Activated naive CD4-positive, alpha-beta T cell treated with anti-CD3 and anti-CD28 coated beads, Interleukin-2, amount 50 U/mL, for 16 hours (primary cell): ENCODE data around the gene RAB22A.

Experiments used
- DNase-seq: peaks from one replicate; pipeline ENCODE4 v3.0.0-alpha.2; 2020

The RAB22A gene

DNA sequence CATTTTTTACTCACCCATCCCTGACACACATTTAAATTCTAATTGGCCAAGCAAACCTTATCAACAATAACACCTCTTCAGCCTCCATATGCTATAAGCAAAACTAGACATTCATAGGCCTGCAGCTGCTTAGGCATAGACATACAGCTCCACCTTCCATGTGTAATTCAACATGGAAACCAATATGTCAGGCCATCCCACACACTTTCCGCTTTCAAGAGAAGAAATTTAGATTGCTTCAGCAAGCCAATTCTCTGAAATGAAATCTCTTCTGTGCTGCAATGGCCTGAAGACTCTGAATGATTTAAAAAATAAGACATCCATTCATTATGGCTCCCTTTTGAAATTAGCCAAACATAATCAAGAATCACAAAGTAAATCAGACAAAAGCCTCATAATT lies 4.5 kb upstream of the RAB22A start:
- no peak for DNase-seq

DNA sequence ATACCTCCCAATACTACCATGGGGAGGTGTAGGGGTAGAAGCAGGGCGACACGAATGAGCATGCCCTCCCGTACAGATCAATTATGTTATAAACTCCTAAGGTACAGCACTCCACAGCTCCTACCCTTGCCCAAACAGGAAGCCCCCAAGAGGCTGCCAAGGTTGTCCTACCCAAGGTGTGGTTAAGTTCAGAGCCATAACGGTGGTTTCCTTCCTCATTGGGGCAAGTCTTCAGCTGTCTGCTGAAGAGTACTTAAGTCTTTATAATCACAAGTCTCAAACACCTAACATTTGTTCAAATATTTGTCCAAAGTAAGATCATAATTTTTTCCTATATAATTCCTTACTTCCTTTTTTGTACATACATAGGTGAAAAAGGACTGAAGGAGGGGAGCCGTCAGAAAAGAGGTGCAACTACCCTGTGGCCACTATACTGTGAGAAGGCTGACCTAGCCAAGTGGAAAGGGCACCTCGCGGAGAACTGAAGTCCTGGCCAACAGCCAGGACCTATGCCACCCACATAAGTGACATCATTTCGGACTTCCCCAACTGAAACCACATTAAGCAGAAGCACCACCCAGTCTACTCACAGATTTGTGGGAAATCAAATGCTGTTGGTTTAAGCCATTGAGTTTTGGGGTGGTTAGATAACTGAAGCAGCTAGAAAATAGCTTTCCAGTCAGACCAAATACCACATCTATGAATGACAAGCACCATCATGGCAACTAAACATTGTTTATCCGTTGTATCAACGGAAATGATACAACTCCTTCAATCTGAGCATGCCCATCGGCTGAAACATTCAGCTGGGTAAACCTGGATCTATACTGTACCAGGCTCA lies 2.9 kb upstream of the RAB22A start:
- peak; percentile 55 for DNase-seq

- DNase-seq = no peak
These were observed 2.2 kb upstream of the RAB22A start for GRCh38 chr20:58307270-58307669.

DNA sequence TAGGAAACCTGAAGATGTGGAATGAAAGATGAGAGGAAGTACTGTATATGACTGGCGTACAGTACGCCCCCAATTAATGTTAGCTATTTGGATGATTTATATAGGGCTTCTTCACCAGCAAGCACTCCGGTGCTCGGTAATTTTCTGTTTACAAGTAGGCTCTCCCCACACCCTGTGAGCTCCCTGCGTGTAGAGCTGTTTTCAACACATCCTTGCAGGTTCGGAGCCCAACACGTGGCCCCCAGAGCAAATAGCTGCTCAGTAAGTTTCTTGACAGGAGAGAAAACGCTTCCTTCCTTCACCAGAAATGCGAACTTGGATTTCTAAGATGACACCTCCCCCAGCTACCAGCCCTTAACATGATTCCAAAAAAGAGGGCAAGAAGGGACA lies 1.2 kb upstream of the RAB22A start:
- no peak for DNase-seq

DNA sequence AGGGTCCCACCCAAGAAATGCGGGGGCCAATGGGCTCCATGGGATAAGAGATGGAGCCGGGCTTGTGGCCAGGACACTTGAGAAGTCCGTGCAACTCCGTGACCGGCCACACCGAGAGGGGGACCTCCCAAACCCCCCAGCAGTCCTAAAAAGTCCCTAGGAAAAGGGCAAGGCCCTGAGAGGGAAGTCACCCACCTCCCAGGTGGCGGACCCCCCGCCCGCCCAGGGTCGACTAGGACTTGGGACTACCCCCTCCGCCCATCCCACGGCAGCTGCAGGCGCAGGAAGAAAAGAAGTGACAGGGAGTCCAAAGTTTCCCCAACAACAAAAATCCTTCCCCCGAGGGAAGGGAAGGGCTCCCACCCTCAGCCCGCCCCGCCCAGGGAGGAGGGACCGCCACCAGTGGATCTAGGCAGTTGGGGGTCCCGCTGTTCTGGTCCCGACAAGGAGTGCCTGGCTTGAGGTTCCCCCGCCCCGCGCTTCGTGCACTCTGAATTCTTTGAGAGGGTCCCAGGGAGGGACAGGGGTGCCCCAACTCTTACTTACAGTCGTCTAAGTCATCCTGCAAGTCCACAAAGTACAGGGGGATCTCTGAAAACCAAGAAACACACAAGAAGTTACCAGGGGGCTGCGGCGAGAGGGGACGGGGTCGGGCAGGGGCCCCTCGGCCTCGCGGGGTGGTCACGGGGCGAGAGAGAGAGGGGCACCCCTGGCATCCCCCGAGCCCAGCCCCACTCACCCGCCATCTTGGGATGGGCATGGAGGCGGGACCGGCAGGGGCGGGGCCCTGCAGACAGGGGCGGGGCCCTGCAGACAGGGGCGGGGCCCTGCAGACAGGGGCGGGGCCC lies 611 bp upstream of the RAB22A start:
- DNase-seq = peak; percentile 46

DNA sequence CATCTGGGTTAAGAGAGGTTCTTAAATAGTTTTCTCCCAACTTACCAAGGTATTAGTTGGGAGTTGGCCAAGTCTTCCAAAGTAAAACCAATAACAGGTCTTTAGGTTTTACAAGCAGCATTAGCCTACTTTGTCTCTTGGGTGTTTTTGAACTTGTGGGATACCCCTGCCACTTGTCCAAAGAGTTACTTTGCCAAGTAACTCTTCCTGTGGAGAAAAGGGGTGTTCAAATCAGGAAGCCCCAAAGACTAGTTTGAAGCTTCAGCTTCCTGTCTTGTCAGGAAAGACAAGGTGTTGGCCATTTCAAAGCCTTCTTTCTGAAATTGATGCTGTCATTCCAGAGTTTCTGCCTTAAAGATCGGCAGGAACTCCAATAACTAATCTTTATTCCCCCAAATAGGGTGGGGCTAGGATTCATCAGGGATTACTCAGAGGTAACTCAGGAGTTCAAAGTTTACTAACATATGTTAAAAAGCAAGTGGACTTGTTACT lies 822 bp downstream of the RAB22A start:
- no peak for DNase-seq

DNA sequence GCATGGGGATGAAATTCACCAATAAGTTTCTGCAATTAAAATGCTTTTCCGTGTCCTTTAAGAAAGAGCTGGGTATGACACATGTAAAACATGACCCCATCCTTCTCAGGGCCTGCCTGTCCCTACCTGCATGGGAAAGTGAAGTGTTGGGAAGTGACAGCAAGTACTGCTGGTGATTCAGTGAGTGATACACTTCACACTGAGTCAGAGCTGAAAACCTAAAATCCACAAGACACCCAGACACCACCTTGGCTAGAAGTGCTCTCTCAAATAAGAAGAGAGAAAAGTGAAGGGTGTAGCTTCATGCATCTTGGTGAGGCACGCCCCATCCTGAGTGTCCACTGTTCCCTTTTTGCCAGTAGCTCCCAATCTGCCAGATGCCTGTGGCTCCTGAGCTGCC lies 3.3 kb downstream of the RAB22A start:
- DNase-seq = no peak

DNA sequence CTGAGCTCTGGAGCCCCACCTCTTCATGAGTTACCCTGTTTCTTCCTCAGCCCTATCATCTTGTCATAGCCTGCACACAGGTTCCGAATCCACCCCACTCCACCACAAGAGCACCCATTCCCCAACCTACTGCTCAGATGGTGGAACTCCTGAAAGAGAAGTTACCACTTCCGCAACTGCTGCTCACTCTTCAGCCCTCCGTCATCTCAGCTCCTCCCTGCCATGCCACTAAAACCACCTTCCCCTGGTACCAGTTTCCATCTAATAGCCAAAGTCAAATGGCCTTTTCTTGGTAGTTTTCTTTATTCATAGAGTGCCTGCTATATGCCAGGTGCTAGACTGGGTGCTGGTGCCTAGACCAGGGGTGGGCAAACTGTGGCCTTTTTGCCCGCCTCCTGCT lies 3.9 kb downstream of the RAB22A start:
- DNase-seq = no peak

GRCh38 chr20:58321205-58321604 lies 11.7 kb downstream of the RAB22A start:
- DNase-seq = no peak

GRCh38 chr20:58322083-58322482 lies 12.6 kb downstream of the RAB22A start:
- DNase-seq = no peak

DNA sequence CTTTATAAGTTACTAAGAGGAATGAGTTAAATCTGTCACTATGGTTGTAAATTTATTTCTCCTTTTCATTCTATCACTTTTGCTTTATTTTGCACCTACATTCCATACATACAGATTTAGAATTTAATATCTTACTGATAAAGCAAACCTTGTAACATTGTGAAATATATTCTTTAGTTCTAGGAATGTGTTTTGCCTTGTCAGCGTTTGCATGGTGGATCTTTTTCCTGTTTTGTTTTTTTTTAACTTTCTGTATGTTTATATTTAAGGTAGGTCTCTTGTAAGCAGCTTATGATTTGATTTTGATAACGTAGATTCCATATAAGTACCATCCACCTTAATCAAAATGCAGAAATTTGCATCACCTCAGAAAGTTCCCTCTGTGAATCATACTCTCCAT lies 16.4 kb downstream of the RAB22A start:
- no peak for DNase-seq

- no peak for DNase-seq
These were observed 17.7 kb downstream of the RAB22A start for GRCh38 chr20:58327211-58327610.

DNA sequence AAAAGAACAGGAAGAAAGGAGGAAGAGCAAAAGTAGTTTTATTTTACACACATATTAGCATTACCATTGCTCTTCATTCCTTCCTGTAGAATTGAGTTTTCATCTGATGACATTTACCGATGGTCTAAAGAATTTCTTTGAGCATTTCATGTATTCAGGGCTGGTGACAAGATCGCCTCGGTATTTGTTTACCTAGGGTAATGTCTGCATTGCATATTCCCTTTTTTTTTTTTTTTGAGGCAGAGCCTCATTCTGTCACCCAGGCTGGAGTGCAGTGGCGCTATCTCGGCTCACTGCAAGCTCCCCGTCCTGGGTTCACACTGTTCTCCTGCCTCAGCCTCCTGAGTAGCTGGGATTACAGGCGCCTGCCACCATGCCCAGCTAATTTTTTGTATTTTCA lies 19.3 kb downstream of the RAB22A start:
- no peak for DNase-seq

DNA sequence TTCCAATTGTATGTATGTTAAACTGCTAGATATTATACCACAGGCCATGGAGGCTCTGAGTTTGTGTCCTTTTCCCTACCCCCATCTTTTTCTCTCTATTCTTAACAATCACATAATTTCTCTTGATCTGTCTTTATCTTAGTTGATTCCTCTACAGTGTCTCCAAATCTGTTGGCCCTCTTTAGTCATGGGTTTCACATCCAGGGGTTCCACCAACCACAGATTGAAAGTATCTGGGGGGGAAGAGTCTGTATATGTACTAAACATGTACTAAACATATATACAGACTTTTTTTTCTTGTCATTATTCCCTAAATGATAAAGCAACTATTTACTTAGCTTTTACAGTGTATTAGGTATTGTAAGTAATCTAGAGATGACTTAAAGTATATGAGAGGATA lies 20.2 kb downstream of the RAB22A start:
- DNase-seq = no peak

DNA sequence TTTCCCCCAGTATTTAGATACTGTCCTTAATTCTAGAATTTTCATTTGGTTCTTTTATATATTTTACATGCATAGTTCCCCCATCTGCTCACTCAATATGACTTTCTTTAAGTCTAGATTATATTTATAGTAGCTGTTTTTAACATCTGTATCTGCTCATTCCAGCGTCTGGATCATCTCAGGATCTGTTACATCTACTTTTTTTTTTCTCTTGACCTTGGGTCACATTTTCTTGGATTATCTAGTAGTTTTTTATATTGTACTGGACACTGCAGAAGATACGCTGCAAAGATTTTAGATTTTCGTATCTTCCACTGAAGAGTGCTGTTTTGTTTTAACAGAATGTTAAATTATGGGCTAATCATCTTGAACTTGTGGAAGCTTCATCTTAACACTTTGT lies 20.7 kb downstream of the RAB22A start:
- DNase-seq = no peak

DNA sequence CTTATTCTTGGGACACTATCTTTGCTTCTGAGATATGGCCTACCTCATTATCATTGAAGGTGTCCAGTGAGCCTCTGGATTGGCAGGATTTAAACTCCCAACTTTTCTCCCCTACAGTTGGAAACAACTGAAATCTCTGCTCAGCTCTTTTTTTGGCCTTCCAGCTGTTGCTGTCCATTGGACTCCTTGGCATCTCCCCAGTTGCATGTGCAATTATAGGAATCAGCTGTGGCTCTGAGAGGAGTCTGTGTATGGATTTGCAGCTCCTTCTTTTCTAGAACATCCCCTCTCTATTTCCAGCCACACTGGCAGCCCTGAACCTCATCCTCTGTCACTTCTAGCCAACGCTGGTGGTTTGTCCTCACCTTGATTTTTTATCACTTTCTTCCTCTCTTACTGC lies 21.2 kb downstream of the RAB22A start:
- DNase-seq = no peak

GRCh38 chr20:58331961-58332551 lies 22.5 kb downstream of the RAB22A start:
- DNase-seq = no peak

- no peak for DNase-seq
These were observed 30.2 kb downstream of the RAB22A start for GRCh38 chr20:58339741-58340140.

DNA sequence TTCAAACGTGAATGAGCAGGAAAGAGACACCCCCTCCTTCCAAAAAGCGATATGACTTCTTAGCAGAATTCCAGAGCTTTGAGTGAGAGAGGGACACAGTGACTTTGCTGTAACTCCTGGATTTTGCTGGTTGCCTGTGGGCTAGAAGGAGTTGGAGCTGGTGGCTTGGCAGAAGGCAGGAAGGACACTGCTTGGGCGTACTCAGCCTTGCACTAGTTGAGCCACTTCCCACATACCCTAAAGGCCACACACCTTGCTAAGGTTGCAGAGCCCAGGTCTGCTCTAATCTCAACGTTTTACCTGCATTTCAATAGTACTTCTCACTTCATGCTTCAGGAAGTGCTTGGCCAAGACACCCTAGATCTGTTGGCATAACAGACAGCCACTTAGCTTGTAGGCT lies 30.6 kb downstream of the RAB22A start:
- DNase-seq = no peak

- DNase-seq = no peak
These were observed 31.3 kb downstream of the RAB22A start for GRCh38 chr20:58340853-58341252.

DNA sequence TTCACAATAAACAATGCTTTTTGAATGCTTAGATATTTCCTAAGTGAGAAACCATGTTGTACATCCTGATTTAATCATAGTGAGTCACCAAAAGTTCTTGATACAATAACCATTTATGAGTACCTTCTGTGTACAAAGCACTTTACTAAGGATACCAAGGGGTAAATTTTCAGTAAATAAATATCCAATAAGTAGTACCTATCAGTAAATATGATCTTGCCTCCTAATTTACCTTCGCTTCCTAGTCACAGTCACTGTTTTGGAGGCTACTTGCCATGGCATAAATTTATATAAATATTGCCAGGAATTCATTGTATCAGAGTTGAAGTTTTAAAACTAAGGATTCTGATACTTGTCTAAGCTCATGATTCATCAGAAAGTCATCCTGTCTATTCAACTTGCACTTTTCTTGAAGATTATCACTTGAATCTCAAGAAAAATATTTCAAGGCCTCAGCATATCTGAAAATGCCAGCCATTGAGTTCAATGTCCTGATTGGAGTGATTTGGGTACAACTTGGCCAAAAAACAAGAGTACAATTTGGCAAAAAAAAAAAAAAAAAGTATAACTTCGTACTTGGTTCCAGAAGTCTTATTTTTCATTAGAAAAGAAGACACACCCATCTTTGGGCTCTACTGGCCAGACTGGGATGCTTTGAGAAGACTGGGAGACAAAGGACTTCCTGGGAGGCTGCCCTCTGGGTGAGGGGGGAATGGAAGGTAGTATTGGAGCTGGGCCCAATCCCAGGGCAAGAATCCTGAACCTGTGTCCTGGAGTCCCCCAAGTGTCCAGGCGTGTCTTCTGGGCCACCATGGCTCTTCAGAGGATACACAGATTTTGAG lies 32.8 kb downstream of the RAB22A start:
- DNase-seq = no peak

DNA sequence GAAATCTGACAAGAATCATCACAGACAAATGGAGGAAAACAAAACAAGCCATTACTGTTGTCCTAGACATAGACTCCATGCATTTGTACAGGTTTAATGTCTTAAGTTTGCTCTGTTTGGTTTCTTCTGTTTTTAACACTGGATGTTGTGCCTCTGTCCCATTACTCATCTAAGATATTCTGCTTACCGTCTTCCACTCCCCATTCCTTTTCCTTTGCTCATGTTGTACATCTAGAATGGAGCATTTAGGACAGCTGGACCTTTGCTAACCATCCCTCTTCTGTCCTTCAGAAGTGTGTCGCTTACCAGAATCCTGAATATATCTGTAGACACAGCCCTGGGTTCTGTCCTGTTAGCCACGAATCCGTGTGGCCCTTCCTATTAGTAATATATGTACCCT lies 35.2 kb downstream of the RAB22A start:
- no peak for DNase-seq

DNA sequence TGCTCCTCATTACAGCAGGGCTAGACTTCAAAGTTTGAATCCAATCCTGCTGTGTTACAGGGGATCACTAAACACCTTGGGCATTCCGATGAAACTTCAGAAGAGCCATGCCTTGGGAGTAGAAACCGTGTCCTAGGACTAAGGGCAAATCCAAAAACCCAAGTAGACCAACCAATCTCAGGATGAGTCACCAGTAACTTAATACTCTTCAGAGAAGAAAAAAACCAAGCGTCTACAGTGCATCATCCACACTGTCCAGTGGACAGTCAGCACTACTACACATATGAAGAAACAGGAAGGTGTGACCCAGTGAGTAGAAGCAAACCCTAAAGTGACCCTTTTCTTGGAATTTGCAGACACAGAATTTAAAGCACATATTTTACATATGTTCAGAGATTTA lies 40.1 kb downstream of the RAB22A start:
- no peak for DNase-seq
